CD8-positive, alpha-beta memory T cell (primary cell): ENCODE data around the gene ZCWPW1. TPM values are rescaled to one million over a fixed set of nuclear protein-coding genes. Genes with fewer than 3 reads are reported as not detected.
"Not testable (repeated sequence)": the region's sequence is repeated elsewhere in the genome, so short reads cannot be mapped to it uniquely, and the experiment has no call there.

Source experiments
- CTCF ChIA-PET: fragments of 350-600 bp; sonication (Branson Sonifier 250); formaldehyde crosslinking; loops from one replicate; lab custom pipeline; 2021; ENCODE audit warnings: antibody characterized with exemption; lab: Charles Lee
- POLR2A ChIA-PET: fragments of 350-600 bp; sonication (Branson Sonifier 250); formaldehyde crosslinking; loops from one replicate; lab custom pipeline; 2021; ENCODE audit warnings: antibody characterized with exemption; lab: Charles Lee
- DNase-seq, 5 donors: peaks; one replicate each; pipeline versions ENCODE4 v3.0.0 to v3.0.0-alpha.2; 2020 to 2022; ENCODE audit warnings: mixed read lengths in 1 of 5
- H3K27ac ChIP-seq: one replicate; pipeline ENCODE4 v1.7.0; 2013; ENCODE audit warnings: low read depth, mild to moderate bottlenecking, low read length, moderate library complexity
- H3K27me3 ChIP-seq: 2 replicates; pipeline ENCODE4 v1.7.0; 2013; ENCODE audit warnings: low read length, mild to moderate bottlenecking; ENCODE audit not compliant: insufficient read depth, poor library complexity, severe bottlenecking
- H3K36me3 ChIP-seq: 2 replicates; pipeline ENCODE4 v1.7.0; 2013; ENCODE audit warnings: mild to moderate bottlenecking, low read length, moderate library complexity; ENCODE audit not compliant: insufficient read depth
- H3K4me1 ChIP-seq: 2 replicates; pipeline ENCODE4 v1.7.0; 2013; ENCODE audit warnings: mild to moderate bottlenecking, low read length, moderate library complexity; ENCODE audit not compliant: insufficient read depth
- H3K4me3 ChIP-seq: 2 replicates; pipeline ENCODE4 v1.7.0; 2013; ENCODE audit warnings: mild to moderate bottlenecking, low read length
- H3K9me3 ChIP-seq: 2 replicates; pipeline ENCODE4 v1.7.0; 2013; ENCODE audit warnings: mild to moderate bottlenecking, low read length
- H3K27ac Mint-ChIP-seq, 8 donors: one replicate each; pipeline ENCODE4 v1.8.0; 2020 to 2021; ENCODE audit warnings: mixed read lengths in 8 of 8, mild to moderate bottlenecking in 6 of 8, inconsistent platforms in 3 of 8, moderate library complexity in 3 of 8
- H3K27me3 Mint-ChIP-seq, 2 donors: one replicate each; pipeline ENCODE4 v1.8.0; 2020 to 2021; ENCODE audit warnings: mixed read lengths in 2 of 2, mild to moderate bottlenecking in 1 of 2, moderate library complexity in 1 of 2
- H3K36me3 Mint-ChIP-seq, 3 donors: one replicate each; pipeline ENCODE4 v1.8.0; 2020 to 2021; ENCODE audit warnings: mixed read lengths in 3 of 3, inconsistent platforms in 1 of 3, mild to moderate bottlenecking in 1 of 3
- H3K4me1 Mint-ChIP-seq, 3 donors: one replicate each; pipeline ENCODE4 v1.8.0; 2020 to 2021; ENCODE audit warnings: mixed read lengths in 3 of 3, inconsistent platforms in 1 of 3, mild to moderate bottlenecking in 1 of 3
- H3K4me3 Mint-ChIP-seq, 7 donors: one replicate each; pipeline ENCODE4 v1.8.0; 2020 to 2021; ENCODE audit warnings: mixed read lengths in 7 of 7, mild to moderate bottlenecking in 6 of 7, moderate library complexity in 4 of 7, inconsistent platforms in 2 of 7
- H3K9me3 Mint-ChIP-seq, 5 donors: one replicate each; pipeline ENCODE4 v1.8.0; 2020 to 2022; ENCODE audit warnings: mixed read lengths in 5 of 5, mild to moderate bottlenecking in 3 of 5, moderate library complexity in 2 of 5, inconsistent platforms in 1 of 5
- polyA plus RNA-seq: library from polyadenylated mRNA; unstranded; fragments of 300-500 nt; fragmentation: Illumina TruSeq; gene quantifications from one replicate; pipeline ENCODE4 v1.2.3, GENCODE V29; 2021
- total RNA-seq, 2 experiments: library from RNA; stranded (reverse); gene quantifications; one replicate each; pipeline ENCODE4 v1.2.3, GENCODE V29; 2021

The ZCWPW1 gene
- total and polyA plus RNA-seq, 3 experiments from 2014 or later: 4.3 to 6.5 (median 5.0) TPM

- Mint-ChIP-seq H3K9me3 (no peaks in the 10 kb centered on the region), H3K36me3 (peaks cover 0 to 15% (median 4%) of the 10 kb centered on the region in 3 donors), H3K27ac (peak overlapping the region in 5 of 8 donors; percentile 77 to 83 (median 80)), H3K4me1 (peaks cover 33 to 59% (median 43%) of the 10 kb centered on the region in 3 donors), H3K4me3 (no peak overlapping the region), H3K27me3 (no peaks in the 10 kb centered on the region)
- Histone ChIP-seq H3K36me3 (peaks cover 5% of the 10 kb centered on the region), H3K4me1 (peaks cover 18% of the 10 kb centered on the region), H3K27ac (peak overlapping the region; percentile 6), H3K9me3 (no peaks in the 10 kb centered on the region), H3K27me3 (no peaks in the 10 kb centered on the region), H3K4me3 (no peak overlapping the region)
- DNase-seq: peak in 2 of 5 donors; percentile 21 to 45
- ChIA-PET POLR2A (no interaction called here), CTCF (no interaction called here)
Observed at GRCh38 chr7:100369105-100369504, 59.4 kb downstream of the ZCWPW1 start.

GRCh38 chr7:100367676-100368613 is 60.6 kb downstream of the ZCWPW1 start:
- H3K27ac ChIP-seq: no peak overlapping the region
- ChIA-PET CTCF (no interaction called here), POLR2A (no interaction called here)
- peaks cover 18% of the 10 kb centered on the region for H3K4me1 ChIP-seq
- H3K36me3 Mint-ChIP-seq: peaks cover 5 to 23% (median 7%) of the 10 kb centered on the region in 3 donors
- no peaks in the 10 kb centered on the region for H3K27me3 Mint-ChIP-seq
- DNase-seq: peak in 1 of 5 donors; percentile 26
- H3K4me1 Mint-ChIP-seq: peaks cover 35 to 57% (median 50%) of the 10 kb centered on the region in 3 donors
- H3K4me3 ChIP-seq: no peak overlapping the region
- H3K27ac Mint-ChIP-seq: peak overlapping the region in 6 of 8 donors; percentile 50 to 92 (median 69)
- no peaks in the 10 kb centered on the region for H3K9me3 Mint-ChIP-seq
- peaks cover 6% of the 10 kb centered on the region for H3K36me3 ChIP-seq
- H3K9me3 ChIP-seq: no peaks in the 10 kb centered on the region
- peak overlapping the region in 1 of 7 donors; percentile 72 for H3K4me3 Mint-ChIP-seq
- H3K27me3 ChIP-seq: no peaks in the 10 kb centered on the region

GRCh38 chr7:100367251-100367620 is 61.3 kb downstream of the ZCWPW1 start:
- peaks cover 6% of the 10 kb centered on the region for H3K36me3 ChIP-seq
- POLR2A ChIA-PET: no interaction called here
- peak in 1 of 5 donors; percentile 23 for DNase-seq
- Mint-ChIP-seq H3K27ac (peak overlapping the region in 7 of 8 donors; percentile 45 to 96 (median 89)), H3K4me1 (peaks cover 33 to 53% (median 47%) of the 10 kb centered on the region in 3 donors), H3K4me3 (peak overlapping the region in 1 of 7 donors; percentile 35), H3K27me3 (no peaks in the 10 kb centered on the region), H3K9me3 (no peaks in the 10 kb centered on the region), H3K36me3 (peaks cover 6 to 29% (median 8%) of the 10 kb centered on the region in 3 donors)
- no peak overlapping the region for H3K4me3 ChIP-seq
- H3K9me3 ChIP-seq: no peaks in the 10 kb centered on the region
- H3K27me3 ChIP-seq: no peaks in the 10 kb centered on the region
- no peak overlapping the region for H3K27ac ChIP-seq
- peaks cover 13% of the 10 kb centered on the region for H3K4me1 ChIP-seq
- CTCF ChIA-PET: no interaction called here

- H3K4me1 ChIP-seq: peaks cover 10% of the 10 kb centered on the region
- no peaks in the 10 kb centered on the region for H3K9me3 ChIP-seq
- no peak overlapping the region for H3K27ac ChIP-seq
- no peaks in the 10 kb centered on the region for H3K9me3 Mint-ChIP-seq
- peaks cover 6% of the 10 kb centered on the region for H3K36me3 ChIP-seq
- peaks cover 32 to 54% (median 46%) of the 10 kb centered on the region in 3 donors for H3K4me1 Mint-ChIP-seq
- ChIA-PET CTCF (no interaction called here), POLR2A (no interaction called here)
- peak overlapping the region; percentile 64 to 96 (median 90) for H3K27ac Mint-ChIP-seq
- no peaks in the 10 kb centered on the region for H3K27me3 Mint-ChIP-seq
- no peak overlapping the region for H3K4me3 ChIP-seq
- H3K27me3 ChIP-seq: no peaks in the 10 kb centered on the region
- DNase-seq: peak in 1 of 5 donors; percentile 53
- peaks cover 9 to 35% (median 12%) of the 10 kb centered on the region in 3 donors for H3K36me3 Mint-ChIP-seq
- peak overlapping the region in 4 of 7 donors; percentile 2 to 55 (median 44) for H3K4me3 Mint-ChIP-seq
Observed at GRCh38 chr7:100366411-100367250, 61.9 kb downstream of the ZCWPW1 start.

GRCh38 chr7:100365998-100366367 is 62.5 kb downstream of the ZCWPW1 start:
- peak overlapping the region; percentile 64 to 96 (median 90) for H3K27ac Mint-ChIP-seq

GRCh38 chr7:100364480-100364879 is 64.0 kb downstream of the ZCWPW1 start:
- H3K4me3 Mint-ChIP-seq: no peak overlapping the region
- CTCF ChIA-PET: no interaction called here

More at GRCh38 chr7:100365998-100366367, 62.5 kb downstream of the ZCWPW1 start:
- H3K27ac ChIP-seq, H3K27me3 ChIP-seq, H3K4me3 ChIP-seq, H3K27me3 Mint-ChIP-seq, H3K9me3 Mint-ChIP-seq, H3K9me3 ChIP-seq, CTCF ChIA-PET, POLR2A ChIA-PET: not testable (repeated sequence)
- H3K4me3 Mint-ChIP-seq: peak overlapping the region in 4 of 7 donors; percentile 1 to 48 (median 44)
- peaks cover 10% of the 10 kb centered on the region for H3K36me3 ChIP-seq
- peaks cover 9 to 42% (median 12%) of the 10 kb centered on the region in 3 donors for H3K36me3 Mint-ChIP-seq
- peaks cover 32 to 53% (median 46%) of the 10 kb centered on the region in 3 donors for H3K4me1 Mint-ChIP-seq
- peak in 1 of 5 donors; percentile 17 for DNase-seq
- peaks cover 10% of the 10 kb centered on the region for H3K4me1 ChIP-seq

GRCh38 chr7:100363797-100364196 is 64.7 kb downstream of the ZCWPW1 start:
- DNase-seq: peak in 1 of 5 donors; percentile 4
- Mint-ChIP-seq H3K27ac (peak overlapping the region in 3 of 8 donors; percentile 69 to 85 (median 76)), H3K4me1 (peaks cover 29 to 46% (median 43%) of the 10 kb centered on the region in 3 donors), H3K36me3 (peaks cover 9 to 59% (median 24%) of the 10 kb centered on the region in 3 donors)
- Histone ChIP-seq H3K4me1 (peaks cover 10% of the 10 kb centered on the region), H3K36me3 (peaks cover 26% of the 10 kb centered on the region)
- H3K9me3 Mint-ChIP-seq, H3K27me3 Mint-ChIP-seq, H3K27me3 ChIP-seq, CTCF ChIA-PET, H3K9me3 ChIP-seq, H3K4me3 ChIP-seq, H3K4me3 Mint-ChIP-seq, POLR2A ChIA-PET, H3K27ac ChIP-seq: not testable (repeated sequence)

More at GRCh38 chr7:100364480-100364879, 64.0 kb downstream of the ZCWPW1 start:
- no peaks in the 10 kb centered on the region for H3K9me3 Mint-ChIP-seq
- peaks cover 19% of the 10 kb centered on the region for H3K36me3 ChIP-seq
- H3K4me1 Mint-ChIP-seq: peaks cover 32 to 50% (median 46%) of the 10 kb centered on the region in 3 donors
- no peak overlapping the region for H3K27ac ChIP-seq
- POLR2A ChIA-PET: interaction anchor here (0.6 kb wide), 2 partner anchors 185 to 395 kb away, joined by 3 to 11 read pairs; no protein-coding TSS in a partner anchor
- no peak for DNase-seq
- no peaks in the 10 kb centered on the region for H3K9me3 ChIP-seq
- peaks cover 10% of the 10 kb centered on the region for H3K4me1 ChIP-seq
- H3K27me3 Mint-ChIP-seq: no peaks in the 10 kb centered on the region
- H3K4me3 ChIP-seq: no peak overlapping the region
- peak overlapping the region in 6 of 8 donors; percentile 7 to 85 (median 60) for H3K27ac Mint-ChIP-seq
- H3K27me3 ChIP-seq: no peaks in the 10 kb centered on the region
- H3K36me3 Mint-ChIP-seq: peaks cover 9 to 55% (median 20%) of the 10 kb centered on the region in 3 donors
